CD4-positive, alpha-beta T cell treated with Interferon gamma for 1 hour (primary cell): ENCODE measurements around the gene KLHL4.
"Not testable (repeated sequence)": the region's sequence is repeated elsewhere in the genome, so short reads cannot be mapped to it uniquely, and the experiment has no call there.

Experiments used
- DNase-seq: peaks from one replicate; pipeline ENCODE4 v3.0.0-alpha.2; 2020

KLHL4 gene, protein sequence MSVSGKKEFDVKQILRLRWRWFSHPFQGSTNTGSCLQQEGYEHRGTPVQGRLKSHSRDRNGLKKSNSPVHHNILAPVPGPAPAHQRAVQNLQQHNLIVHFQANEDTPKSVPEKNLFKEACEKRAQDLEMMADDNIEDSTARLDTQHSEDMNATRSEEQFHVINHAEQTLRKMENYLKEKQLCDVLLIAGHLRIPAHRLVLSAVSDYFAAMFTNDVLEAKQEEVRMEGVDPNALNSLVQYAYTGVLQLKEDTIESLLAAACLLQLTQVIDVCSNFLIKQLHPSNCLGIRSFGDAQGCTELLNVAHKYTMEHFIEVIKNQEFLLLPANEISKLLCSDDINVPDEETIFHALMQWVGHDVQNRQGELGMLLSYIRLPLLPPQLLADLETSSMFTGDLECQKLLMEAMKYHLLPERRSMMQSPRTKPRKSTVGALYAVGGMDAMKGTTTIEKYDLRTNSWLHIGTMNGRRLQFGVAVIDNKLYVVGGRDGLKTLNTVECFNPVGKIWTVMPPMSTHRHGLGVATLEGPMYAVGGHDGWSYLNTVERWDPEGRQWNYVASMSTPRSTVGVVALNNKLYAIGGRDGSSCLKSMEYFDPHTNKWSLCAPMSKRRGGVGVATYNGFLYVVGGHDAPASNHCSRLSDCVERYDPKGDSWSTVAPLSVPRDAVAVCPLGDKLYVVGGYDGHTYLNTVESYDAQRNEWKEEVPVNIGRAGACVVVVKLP

DNA sequence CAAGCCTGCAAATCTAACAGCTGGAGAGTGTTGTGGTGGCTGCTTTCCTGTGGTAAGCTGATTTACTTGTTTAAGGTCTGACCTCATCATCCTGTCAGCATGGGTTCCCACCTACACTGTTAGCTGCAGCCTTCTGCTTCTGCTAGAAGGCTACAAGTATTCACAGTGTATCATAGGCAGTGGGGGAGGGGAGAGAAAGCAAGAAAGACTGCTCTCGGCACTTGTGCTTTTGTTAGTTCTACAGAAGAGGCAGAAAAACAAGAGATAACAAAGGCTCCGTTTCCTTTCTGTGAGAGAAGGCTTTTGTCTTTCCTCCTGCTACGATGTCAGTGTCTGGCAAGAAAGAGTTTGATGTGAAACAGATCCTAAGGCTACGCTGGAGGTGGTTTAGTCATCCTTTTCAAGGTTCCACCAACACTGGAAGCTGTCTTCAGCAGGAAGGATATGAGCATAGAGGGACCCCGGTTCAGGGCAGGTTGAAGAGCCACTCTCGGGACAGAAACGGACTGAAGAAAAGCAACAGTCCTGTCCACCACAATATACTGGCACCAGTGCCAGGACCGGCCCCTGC is at the start of gene KLHL4:
Gene KLHL4 (plus strand): TSS at position 232 of the 571 bp plus-strand sequence. CDS start 92 bp downstream, at position 324.
- DNase-seq: no peak

DNA sequence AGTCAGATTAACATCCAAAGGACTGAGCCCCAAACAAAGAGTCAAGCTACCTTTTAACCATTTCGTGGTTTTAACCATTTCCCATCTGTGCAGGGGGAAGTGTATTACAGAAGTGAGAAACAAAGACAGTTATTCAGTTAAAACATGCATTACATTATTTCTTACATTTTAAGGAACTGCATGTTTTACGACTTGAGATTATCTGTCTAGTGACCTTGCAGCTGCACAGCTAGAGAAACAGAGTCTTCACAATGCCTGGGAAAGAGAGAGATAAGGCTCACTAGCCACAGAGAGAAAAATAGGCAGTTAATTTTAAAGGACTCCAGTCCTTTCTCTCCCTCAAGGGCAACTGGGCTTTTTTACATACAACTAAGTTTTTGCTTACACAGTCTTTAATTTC is 48.7 kb upstream of the KLHL4 start:
- no peak for DNase-seq

DNA sequence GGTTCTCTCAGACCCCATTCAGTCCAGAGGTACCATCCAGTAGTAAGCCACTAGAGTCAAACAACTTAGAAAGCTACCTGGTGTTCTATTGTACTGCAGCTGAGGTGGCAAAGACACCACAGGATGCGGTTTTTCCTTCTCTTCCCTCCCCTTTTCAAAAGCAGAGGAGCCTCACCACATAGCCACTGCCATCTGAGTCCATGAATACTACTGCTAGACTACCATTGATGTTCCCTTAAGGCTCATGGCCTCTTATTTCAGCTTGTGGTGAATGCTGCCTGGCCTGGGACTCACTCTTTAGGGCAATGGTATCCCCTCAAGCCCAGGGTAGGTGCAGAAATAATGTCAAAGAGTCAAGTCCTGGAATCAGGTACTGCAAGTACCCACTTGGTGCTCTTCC is 41.8 kb upstream of the KLHL4 start:
- DNase-seq: no peak

DNA sequence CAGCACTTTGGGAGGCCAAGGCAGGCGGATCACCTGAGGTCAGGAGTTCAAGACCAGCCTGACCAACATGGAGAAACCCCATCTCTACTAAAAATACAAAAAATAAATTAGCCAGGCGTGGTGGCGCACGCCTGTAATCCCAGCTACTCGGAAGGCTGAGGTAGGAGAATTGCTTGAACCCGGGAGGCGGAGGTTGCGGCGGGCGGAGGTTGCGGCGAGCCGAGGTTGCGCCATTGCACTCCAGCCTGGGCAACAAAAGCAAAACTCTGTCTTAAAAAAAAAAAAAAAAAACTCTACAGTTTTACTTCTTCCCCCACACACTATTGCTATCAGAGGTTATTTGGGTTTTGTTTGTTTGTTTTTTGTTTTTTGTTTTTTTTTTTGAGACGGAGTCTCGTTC is 38.9 kb upstream of the KLHL4 start:
- not testable (repeated sequence) for DNase-seq

DNA sequence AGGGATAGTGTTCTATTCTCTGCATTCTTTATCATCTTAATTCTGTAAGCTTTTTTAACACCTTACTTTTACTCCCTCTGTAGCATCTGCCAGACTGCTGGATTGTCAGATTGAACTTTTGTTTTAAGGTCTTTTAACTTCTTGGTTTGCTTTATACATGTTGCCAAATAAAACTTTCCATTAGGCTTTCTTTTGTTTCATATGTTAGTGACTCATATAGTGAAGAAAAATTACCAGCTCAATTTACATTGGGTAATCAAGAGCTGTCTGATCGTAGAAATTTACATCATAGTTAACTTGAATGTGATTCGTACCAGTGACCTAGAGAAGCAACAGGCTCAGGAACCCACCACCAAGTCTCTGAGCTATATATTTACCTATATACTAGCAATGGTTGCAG is 28.5 kb upstream of the KLHL4 start:
- no peak for DNase-seq

DNA sequence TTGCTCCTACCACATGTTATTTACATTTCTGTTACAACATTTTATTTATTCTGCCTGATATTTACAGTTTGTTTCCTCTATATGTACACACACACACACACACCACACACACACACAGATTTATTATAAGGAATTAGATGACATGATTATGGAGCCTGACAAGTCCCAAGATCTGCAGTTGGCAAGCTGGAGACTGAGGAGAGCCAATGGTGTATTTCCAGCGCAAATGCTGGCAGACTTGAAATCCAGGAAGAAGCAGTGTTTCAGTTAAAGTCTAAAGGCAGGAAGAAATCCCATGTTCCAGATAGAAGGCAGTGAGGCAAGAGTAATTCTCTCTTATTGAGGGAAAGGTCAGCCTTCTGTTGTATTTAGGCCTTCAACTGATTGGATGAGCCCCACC is 1.8 kb upstream of the KLHL4 start:
- DNase-seq: no peak

DNA sequence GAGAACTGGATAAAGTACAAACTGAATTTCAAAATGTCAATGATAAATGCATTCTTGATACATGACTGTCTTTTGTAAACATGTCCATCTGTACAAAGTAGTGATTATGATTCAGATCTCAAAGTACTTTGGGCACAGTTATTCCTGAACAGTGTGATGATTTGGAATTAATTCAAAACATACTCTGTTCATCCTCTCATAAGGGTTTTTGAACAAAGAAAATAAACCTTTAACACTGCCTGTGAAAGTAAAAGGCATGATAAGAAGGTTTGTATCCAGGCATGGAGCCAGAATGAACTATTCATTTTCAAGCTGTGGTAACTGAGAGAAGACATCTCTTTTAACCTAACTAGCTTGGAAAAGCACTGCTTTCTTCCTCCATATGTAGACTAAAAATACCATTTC is 883 bp upstream of the KLHL4 start:
- no peak for DNase-seq

DNA sequence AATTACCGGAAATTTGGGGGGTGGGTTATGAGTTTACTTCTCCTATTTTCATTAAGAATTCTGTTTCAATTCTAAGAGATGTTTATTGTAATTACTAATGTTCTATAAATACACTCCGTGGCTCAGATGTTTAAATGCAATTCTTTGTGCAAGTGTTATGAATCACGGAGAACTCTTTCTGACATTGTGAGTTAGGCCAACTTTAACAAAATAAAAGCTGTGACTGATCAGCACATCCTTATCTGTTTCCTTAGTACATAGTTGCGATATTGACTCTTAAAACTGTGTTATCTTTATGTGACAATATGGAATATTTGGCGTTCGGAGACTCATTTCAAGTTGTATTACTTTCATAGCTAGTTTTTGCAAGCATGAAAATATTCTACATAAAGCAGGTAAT is 902 bp downstream of the KLHL4 start:
- no peak for DNase-seq

DNA sequence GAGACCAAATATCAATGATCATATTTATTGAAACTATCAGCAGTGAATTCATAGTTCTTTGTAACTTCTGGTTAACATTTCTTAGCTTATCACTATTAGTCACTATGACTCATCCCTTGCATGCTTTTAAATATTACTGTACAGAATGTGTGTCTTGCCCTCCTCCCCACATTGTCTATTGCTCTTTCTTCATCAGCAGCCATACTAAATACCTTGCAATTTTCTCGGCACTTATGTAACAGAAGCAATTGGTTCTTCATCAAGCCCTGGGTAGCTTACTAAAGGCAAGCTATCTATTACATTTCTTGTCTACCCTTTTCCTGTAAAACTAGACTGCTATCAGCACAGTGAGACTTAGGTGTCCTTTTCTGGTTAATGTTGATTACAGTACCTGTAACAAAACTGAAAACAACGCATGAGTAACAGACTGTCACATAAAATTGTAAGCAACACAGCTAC is 8.2 kb downstream of the KLHL4 start:
- no peak for DNase-seq

DNA sequence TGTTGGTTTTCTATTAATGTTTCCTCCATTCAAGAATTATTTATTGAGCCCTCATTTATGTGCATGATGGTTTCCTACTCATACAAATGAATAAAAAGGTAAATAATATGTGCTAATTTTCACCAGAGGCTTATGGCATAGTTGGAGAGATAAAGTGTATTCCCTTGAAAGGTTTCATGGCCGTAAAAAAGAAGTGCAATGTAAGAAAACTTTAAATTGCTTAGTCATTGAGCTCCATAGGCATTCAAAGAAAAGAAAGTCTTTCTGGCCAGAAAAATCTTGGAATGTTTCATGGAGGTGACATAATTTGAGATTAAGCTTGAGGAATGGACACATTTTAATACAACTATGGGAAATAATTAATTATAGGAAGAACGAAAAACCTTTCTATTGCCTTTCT is 8.7 kb downstream of the KLHL4 start:
- no peak for DNase-seq

DNA sequence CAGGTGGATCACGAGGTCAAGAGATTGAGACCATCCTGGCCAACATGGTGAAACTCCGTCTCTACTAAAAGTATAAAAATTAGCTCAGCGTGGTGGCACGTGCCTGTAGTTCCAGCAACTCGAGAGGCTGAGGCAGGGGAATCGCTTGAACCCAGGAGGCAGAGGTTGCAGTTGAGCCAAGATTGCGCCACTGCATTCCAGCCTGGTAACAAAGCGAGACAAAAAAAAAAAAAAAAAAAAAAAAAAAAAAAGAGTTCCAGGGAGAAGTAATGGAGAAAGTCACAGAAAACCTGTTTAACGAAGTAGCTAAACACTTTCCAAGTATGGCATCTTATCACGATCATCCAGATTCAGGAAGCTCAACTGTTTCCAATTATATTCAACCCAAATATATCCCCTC is 10.9 kb downstream of the KLHL4 start:
- no peak for DNase-seq

DNA sequence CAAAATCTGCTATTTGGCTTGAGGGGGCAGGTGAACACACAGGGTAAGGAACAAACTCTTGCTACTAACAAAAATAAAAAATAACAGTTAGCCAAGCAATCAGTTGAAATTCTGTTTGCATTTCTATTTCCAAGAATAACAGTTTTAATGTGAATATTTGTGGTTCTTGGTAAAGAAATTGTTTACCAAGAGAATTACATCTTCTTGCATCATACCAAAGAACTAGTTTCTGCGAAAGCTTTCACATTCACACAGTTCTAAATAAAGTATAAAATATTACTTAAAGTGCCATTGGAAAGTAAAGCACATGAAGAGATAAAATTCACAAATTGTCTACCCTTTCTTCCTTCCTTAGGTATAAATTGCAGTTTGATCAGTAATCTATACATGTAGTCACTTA is 54.4 kb downstream of the KLHL4 start:
- no peak for DNase-seq

DNA sequence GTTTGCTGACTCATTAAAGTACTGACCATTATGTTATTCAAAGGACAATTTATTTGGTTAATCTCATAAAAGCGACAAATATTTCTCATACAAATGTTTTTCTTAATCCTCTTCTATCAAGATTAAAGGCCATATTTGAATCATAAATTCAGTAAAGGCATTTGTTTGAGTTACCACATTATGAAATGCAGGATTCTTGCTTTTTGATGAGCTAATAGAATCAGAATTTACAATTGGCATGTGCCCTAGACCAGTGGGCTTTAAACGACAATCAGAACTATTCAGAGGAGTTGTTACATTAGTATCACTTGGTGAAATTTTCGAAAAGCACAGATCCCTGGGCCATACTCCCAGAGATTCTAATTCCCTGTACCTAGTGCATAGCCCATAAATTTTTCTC is 55.3 kb downstream of the KLHL4 start:
- DNase-seq: no peak

DNA sequence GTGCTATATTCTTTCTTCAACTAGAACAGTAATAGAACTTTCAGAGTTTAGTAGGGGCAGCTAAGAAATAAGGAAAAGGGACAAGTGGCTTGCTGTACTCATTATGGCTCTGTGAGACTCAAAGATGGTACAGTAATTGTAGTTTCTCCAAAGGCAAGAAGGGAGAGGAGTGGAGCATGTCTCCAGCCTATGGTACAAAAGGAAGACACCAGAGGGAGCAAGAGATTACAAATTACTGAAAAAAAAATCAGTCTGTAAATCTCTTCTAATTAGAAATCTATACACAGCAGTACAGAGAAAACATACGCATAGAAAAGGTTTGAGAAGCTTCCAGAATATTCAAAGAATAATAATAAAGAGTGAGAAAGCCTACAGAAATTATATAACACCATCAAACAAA is 61.4 kb downstream of the KLHL4 start:
- no peak for DNase-seq

DNA sequence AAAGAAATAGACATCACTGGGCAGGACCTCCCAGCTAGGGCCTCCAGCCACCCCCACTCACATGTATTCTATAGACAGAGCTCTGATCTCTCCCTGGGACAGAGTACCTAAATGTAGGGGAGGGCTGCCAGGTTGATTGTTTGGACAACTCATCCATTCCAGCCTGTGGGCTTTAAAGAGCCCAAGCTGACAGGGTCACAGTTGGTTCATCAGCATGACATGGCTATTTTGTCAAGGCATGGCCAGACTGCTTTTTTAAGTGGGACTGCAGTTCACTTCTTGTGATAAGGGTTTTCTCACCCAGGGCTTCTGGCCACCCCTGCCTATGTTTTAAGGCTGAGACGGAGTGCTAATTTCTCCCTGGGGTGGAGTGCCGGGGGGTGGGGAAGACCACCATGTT is 63.3 kb downstream of the KLHL4 start:
- no peak for DNase-seq

DNA sequence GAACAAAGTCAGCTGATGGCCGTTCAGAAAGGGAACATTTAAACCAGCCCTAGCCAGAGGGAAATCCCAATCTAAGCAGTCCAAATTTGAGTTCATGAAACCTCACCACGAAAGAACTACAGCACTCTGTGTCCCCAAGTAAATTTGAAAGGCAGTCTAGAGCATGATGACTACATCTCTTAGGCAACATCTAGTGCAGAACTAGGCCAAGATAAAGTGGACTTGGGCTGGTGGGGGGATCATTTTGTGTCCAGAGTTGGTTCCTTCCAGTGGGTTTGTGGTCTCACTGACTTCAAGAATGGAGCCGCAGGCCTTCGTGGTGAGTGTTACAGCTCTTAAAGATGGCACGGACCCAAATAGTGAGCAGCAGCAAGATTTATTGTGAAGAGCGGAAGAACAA is 64.9 kb downstream of the KLHL4 start:
- DNase-seq: no peak

DNA sequence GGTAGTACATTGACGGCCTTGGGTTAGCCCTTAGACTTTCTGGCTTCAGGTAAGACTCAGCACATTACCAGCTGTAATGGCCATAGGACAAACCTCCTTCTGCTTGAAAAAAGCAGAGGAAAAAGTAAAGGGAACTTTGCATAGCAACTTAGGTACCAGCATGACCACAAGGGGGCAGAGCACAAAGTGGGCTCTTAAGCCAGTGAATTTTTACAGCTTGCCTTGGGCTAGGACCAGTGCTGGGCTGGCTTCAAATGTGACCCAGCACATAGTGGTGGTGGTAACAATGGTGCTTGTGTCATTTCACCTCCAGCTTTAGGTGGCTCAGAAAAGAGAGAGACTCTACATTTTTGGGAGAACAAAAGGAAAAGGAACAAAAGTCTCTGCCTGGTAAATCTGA is 66.1 kb downstream of the KLHL4 start:
- no peak for DNase-seq

DNA sequence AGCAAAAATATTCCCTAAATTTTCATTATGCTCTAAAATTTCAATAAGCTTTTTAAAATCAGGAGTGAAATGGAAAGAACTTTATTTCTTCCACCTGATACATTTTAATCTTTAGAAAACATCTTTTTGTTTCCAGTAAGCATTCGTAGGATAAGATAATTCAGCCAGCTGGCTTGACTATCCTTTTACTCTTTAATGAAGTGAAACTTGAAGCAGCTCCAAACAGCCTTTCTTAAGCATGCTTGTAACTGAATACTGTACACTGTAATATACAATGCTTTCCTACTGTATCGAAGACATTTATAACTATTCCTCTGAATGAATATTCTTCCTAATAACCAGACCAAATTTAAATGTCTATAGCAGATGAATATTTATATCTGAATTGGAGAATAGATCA is 98.8 kb downstream of the KLHL4 start:
- DNase-seq: no peak

DNA sequence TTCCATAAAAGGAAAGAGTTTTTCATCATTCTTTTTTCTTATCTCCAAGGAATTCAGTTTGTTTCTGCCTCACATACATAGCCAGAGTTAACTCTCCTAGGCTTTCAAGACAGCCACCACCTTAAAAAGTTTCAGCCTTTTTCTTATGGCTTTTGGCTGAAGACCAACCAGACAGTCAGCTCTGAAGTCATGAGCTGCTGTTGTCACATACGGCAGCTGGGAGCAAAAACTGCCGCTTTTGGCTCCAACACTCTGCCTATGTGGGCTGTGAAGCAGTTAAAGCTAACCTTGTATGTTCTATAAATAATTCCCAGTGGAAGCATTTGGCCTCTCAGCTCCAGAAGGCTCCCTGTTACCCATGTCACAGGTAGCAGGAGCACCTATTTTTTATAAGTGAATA is 104.1 kb downstream of the KLHL4 start:
- no peak for DNase-seq

DNA sequence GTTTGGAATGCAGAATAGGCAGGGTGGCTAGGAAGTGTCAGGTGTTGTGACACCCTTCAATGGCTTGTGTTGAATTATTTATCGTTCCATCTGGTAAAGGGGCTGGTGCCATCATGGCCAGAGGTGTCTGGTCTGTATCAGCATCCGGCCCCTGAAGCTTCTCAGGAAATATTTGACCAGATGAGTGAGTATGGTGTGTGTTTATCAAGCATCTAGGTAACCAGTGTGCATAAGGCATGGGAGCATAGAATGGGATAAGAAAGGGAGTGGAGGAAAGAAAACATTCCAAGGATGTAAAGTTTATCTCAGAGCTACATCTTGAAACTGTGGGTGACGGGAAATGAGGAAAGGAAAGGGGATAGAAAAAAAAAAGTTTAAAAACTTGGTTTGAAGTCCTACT is 109.4 kb downstream of the KLHL4 start:
- DNase-seq: no peak

DNA sequence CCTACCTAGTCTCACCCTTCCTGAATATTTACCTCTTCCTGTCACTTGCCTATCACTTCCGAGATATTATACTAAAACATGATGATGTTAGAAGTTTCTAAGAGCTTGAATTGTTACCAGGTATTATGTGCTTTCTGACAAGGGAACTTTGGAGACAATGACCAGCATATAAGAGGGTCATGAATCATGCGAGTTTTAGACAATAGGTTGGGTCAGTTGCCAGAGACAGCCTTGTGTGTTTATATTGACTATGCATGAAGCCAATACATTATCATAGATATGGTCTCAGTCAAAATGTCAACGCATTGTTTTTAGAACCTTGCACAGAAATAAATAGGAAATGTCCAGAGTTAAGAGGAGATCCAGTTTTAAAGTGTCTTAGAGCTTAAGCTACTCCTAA is 116.8 kb downstream of the KLHL4 start:
- DNase-seq: no peak

DNA sequence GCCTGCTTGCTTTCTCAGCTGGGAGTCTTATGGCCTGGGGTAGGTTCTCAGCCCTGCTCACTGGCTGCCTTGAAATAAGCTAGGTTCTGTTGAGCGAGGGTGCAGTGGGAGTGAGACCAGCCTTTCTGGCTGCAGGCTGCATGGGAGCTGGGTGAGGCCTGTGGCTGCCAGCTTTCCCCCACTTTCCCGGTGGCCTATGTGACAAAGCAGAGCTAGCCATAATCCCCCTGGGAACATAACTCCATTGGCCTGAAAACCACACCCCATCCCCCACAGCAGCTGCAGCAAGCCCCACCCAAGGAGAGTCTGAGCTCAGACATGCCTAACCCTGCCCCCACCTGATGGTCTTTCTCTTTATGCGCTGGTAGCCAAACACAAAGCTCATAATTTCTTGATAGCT is 118.9 kb downstream of the KLHL4 start:
- no peak for DNase-seq

DNA sequence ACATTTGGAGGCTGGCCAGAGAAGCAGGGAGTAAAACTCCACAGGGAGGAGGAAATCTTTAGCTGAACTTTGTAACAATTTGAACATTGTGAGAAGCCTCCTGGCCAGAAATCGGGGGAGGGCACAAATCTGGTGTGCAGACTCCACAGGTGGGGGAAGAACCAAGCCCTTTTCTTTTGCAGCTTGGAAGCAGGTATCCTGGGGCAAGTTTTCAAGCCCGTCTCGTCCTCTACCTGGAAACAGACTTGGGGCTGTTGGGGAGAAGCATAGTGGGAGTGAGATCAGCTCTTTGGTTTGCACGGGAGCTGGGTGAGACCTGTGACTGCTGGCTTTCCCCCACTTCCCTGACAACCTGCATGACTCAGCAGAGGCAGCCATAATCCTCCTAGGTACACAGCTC is 123.8 kb downstream of the KLHL4 start:
- DNase-seq: not testable (repeated sequence)

DNA sequence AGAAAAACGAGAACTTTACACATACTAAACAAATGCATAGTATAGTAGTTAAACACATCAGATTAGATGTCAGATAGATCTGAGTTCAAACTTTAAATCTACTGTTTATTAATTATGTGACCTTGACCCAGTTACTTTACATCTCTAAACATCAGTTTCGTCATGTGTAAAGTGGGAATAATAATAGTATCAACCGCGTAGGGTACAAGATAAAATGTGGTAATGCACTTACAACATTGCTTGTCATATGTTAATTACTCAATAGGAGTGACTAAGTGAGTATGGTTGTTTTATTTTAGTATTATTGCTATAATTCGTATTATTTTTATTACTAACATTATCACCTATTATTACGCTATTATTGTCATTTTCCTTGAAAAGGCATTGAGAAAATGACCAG is 144.2 kb downstream of the KLHL4 start:
- no peak for DNase-seq
